Mesenchymal stem cell (in vitro differentiated cells and primary cell): ENCODE data around the gene ARHGAP12.
A peak's percentile ranks its signal among the peaks of the same experiment; 100 is the strongest.

Experiments
- DNase-seq: peaks from one replicate; pipeline ENCODE4 v3.0.0-alpha.2; 2013
- H2AFZ ChIP-seq: one replicate; pipeline ENCODE4 v1.6.1; 2013; ENCODE audit warnings: low read depth, mild to moderate bottlenecking, control low read depth, inconsistent platforms, low read length, moderate library complexity
- H2AK5ac ChIP-seq: 2 replicates; pipeline ENCODE4 v1.6.1; 2013; ENCODE audit warnings: low read length, moderate library complexity, mild to moderate bottlenecking, inconsistent platforms; ENCODE audit not compliant: severe bottlenecking
- H2BK120ac ChIP-seq: one replicate; pipeline ENCODE4 v1.6.1; 2013; ENCODE audit warnings: low read depth, mild to moderate bottlenecking, inconsistent platforms, low read length, moderate library complexity
- H2BK12ac ChIP-seq, 2 experiments: one replicate each; pipeline ENCODE4 v1.6.1; 2013; ENCODE audit warnings: inconsistent platforms in 2 of 2, low read length in 2 of 2, mild to moderate bottlenecking in 2 of 2, moderate library complexity in 2 of 2, control low read depth in 1 of 2
- H2BK15ac ChIP-seq: one replicate; pipeline ENCODE4 v1.6.1; 2013; ENCODE audit warnings: mild to moderate bottlenecking, low read depth, inconsistent platforms; ENCODE audit not compliant: poor library complexity, severe bottlenecking
- H2BK5ac ChIP-seq: 2 replicates; pipeline ENCODE4 v1.6.1; 2013; ENCODE audit warnings: low read depth, mild to moderate bottlenecking, low read length, control low read depth, inconsistent platforms; ENCODE audit not compliant: poor library complexity, severe bottlenecking
- H3K14ac ChIP-seq, 2 experiments: one replicate each; pipeline ENCODE4 v1.6.1; 2013; ENCODE audit warnings: inconsistent platforms in 2 of 2, low read length in 2 of 2, control low read depth in 1 of 2, mild to moderate bottlenecking in 1 of 2, moderate library complexity in 1 of 2
- H3K18ac ChIP-seq, 2 experiments: one replicate each; pipeline ENCODE4 v1.6.1; 2013; ENCODE audit warnings: inconsistent platforms in 2 of 2, low read length in 2 of 2, control low read depth in 1 of 2, low read depth in 1 of 2, mild to moderate bottlenecking in 1 of 2
- H3K23ac ChIP-seq, 2 experiments: one replicate each; pipeline ENCODE4 v1.6.1; 2013; ENCODE audit warnings: inconsistent platforms in 2 of 2, low read length in 2 of 2, mild to moderate bottlenecking in 2 of 2, moderate library complexity in 2 of 2, control low read depth in 1 of 2
- H3K27ac ChIP-seq: 2 replicates; pipeline ENCODE4 v1.5.1; 2013; ENCODE audit warnings: mild to moderate bottlenecking, moderate library complexity, low read length, control low read depth, inconsistent platforms; ENCODE audit not compliant: poor library complexity, severe bottlenecking
- H3K27me3 ChIP-seq, 2 experiments: 2 replicates each; pipeline versions ENCODE4 v1.6.1 to v1.7.0; 2013; ENCODE audit warnings: low read length in 2 of 2, mild to moderate bottlenecking in 2 of 2, moderate library complexity in 2 of 2, control low read depth in 1 of 2, inconsistent platforms in 1 of 2; ENCODE audit not compliant: control insufficient read depth in 1 of 2, insufficient read depth in 1 of 2
- H3K36me3 ChIP-seq, 2 experiments: 2 replicates each; pipeline versions ENCODE4 v1.6.1 to v1.7.0; 2013; ENCODE audit warnings: low read length in 2 of 2, control low read depth in 1 of 2, inconsistent platforms in 1 of 2, low read depth in 1 of 2, mild to moderate bottlenecking in 1 of 2; ENCODE audit not compliant: insufficient read depth in 2 of 2, control insufficient read depth in 1 of 2
- H3K4ac ChIP-seq, 2 experiments: one replicate each; pipeline ENCODE4 v1.6.1; 2013; ENCODE audit warnings: inconsistent platforms in 2 of 2, low read length in 2 of 2, mild to moderate bottlenecking in 2 of 2, moderate library complexity in 2 of 2, control low read depth in 1 of 2, low read depth in 1 of 2
- H3K4me1 ChIP-seq: 2 replicates; pipeline ENCODE4 v1.6.1; 2013; ENCODE audit warnings: low read depth, low read length, control low read depth; ENCODE audit not compliant: control insufficient read depth, insufficient read depth
- H3K4me2 ChIP-seq: 2 replicates; pipeline ENCODE4 v1.6.1; 2013; ENCODE audit warnings: low read length, mild to moderate bottlenecking, inconsistent platforms; ENCODE audit not compliant: poor library complexity, severe bottlenecking
- H3K4me3 ChIP-seq, 2 experiments: 2 replicates each; pipeline versions ENCODE4 v1.5.1 to v1.7.0; 2013; ENCODE audit warnings: low read length in 2 of 2, mild to moderate bottlenecking in 2 of 2, control low read depth in 1 of 2, low read depth in 1 of 2; ENCODE audit not compliant: insufficient read depth in 1 of 2
- H3K79me1 ChIP-seq: replicated peaks from 2 replicates; pipeline ENCODE4 v1.6.1; 2013; ENCODE audit warnings: mild to moderate bottlenecking, control low read depth, low read length, inconsistent platforms; ENCODE audit not compliant: poor library complexity, severe bottlenecking
- H3K9ac ChIP-seq: 2 replicates; pipeline ENCODE4 v1.7.0; 2013; ENCODE audit warnings: mild to moderate bottlenecking, low read length, moderate library complexity
- H3K9me3 ChIP-seq: 2 replicates; pipeline ENCODE4 v1.7.0; 2013; ENCODE audit warnings: mild to moderate bottlenecking, low read length; ENCODE audit not compliant: control insufficient read depth
- H4K8ac ChIP-seq: one replicate; pipeline ENCODE4 v1.6.1; 2013; ENCODE audit warnings: inconsistent platforms, mild to moderate bottlenecking, low read length, moderate library complexity
- H4K91ac ChIP-seq: one replicate; pipeline ENCODE4 v1.6.1; 2013; ENCODE audit warnings: mild to moderate bottlenecking, low read length, inconsistent platforms
- WGBS: methylation state at CpG from one replicate; pipeline ENCODE4 v1.1.7; 2013; ENCODE audit warnings: mixed read lengths; 5-methylcytosine and 5-hydroxymethylcytosine counted together

ARHGAP12 gene

GRCh38 chr10:31936933-31937332 lies 8.3 kb upstream of the ARHGAP12 start:
- H3K9me3 ChIP-seq = no peaks in the 10 kb centered on the region
- H4K91ac ChIP-seq = no peak overlapping the region
- H3K4me2 ChIP-seq = no peak overlapping the region
- no peak for DNase-seq
- H2BK120ac ChIP-seq = no peak overlapping the region
- no peak overlapping the region for H4K8ac ChIP-seq
- no peak overlapping the region for H2BK15ac ChIP-seq
- H3K23ac ChIP-seq = no peak overlapping the region
- no peak overlapping the region for H3K18ac ChIP-seq
- H3K9ac ChIP-seq = peak overlapping the region; percentile 84
- H3K14ac ChIP-seq = no peak overlapping the region
- H3K27ac ChIP-seq = no peak overlapping the region
- 95% methylated on average over 3 of the region's 5 CpGs for WGBS
- peaks cover 4% of the 10 kb centered on the region for H3K4me1 ChIP-seq
- peak overlapping the region in 1 of 2 experiments; percentile 45 for H3K4me3 ChIP-seq
- H3K4ac ChIP-seq = no peak overlapping the region
- H3K79me1 ChIP-seq = peaks cover 2% of the 10 kb centered on the region
- no peaks in the 10 kb centered on the region for H3K36me3 ChIP-seq
- no peak overlapping the region for H2BK5ac ChIP-seq
- H2BK12ac ChIP-seq = no peak overlapping the region
- H2AFZ ChIP-seq = no peak overlapping the region
- no peaks in the 10 kb centered on the region for H3K27me3 ChIP-seq
- H2AK5ac ChIP-seq = no peak overlapping the region

- DNase-seq = no peak
- 78% methylated on average over 1 of the region's 1 CpG for WGBS
- Histone ChIP-seq H3K23ac (no peak overlapping the region), H3K4me3 (no peak overlapping the region), H3K27ac (no peak overlapping the region), H4K8ac (no peak overlapping the region), H2BK12ac (no peak overlapping the region), H4K91ac (no peak overlapping the region), H3K4ac (no peak overlapping the region), H2AFZ (no peak overlapping the region), H3K18ac (no peak overlapping the region), H3K4me1 (peaks cover 3% of the 10 kb centered on the region), H2BK15ac (no peak overlapping the region), H3K27me3 (no peaks in the 10 kb centered on the region), H2BK120ac (no peak overlapping the region), H3K9ac (peak overlapping the region; percentile 84), H3K36me3 (no peaks in the 10 kb centered on the region), H2BK5ac (no peak overlapping the region), H3K4me2 (no peak overlapping the region), H2AK5ac (no peak overlapping the region), H3K14ac (no peak overlapping the region), H3K9me3 (no peaks in the 10 kb centered on the region), H3K79me1 (peaks cover 4% of the 10 kb centered on the region)
Measured at GRCh38 chr10:31936086-31936485, 7.5 kb upstream of the ARHGAP12 start.

GRCh38 chr10:31935678-31936077 lies 7.0 kb upstream of the ARHGAP12 start:
- Histone ChIP-seq H3K36me3 (no peaks in the 10 kb centered on the region), H3K4me3 (no peak overlapping the region), H3K27ac (no peak overlapping the region), H3K9ac (no peak overlapping the region), H2BK15ac (no peak overlapping the region), H2BK12ac (no peak overlapping the region), H3K18ac (no peak overlapping the region), H3K4me2 (no peak overlapping the region), H3K14ac (no peak overlapping the region), H2AFZ (no peak overlapping the region), H2BK5ac (no peak overlapping the region), H3K27me3 (no peaks in the 10 kb centered on the region), H4K91ac (no peak overlapping the region), H4K8ac (no peak overlapping the region), H3K79me1 (peaks cover 4% of the 10 kb centered on the region), H3K4me1 (peaks cover 3% of the 10 kb centered on the region), H3K4ac (no peak overlapping the region), H2AK5ac (no peak overlapping the region), H3K9me3 (no peaks in the 10 kb centered on the region), H2BK120ac (no peak overlapping the region), H3K23ac (no peak overlapping the region)
- 96% methylated on average over 3 of the region's 4 CpGs for WGBS
- no peak for DNase-seq

GRCh38 chr10:31932838-31933237 lies 4.2 kb upstream of the ARHGAP12 start:
- H3K14ac ChIP-seq = no peak overlapping the region
- no peak overlapping the region for H3K4me2 ChIP-seq
- no peak overlapping the region for H2BK5ac ChIP-seq
- H2AK5ac ChIP-seq = no peak overlapping the region
- H3K27me3 ChIP-seq = no peaks in the 10 kb centered on the region
- no peak overlapping the region for H2BK15ac ChIP-seq
- H3K4me3 ChIP-seq = no peak overlapping the region
- H3K18ac ChIP-seq = no peak overlapping the region
- H3K9me3 ChIP-seq = no peaks in the 10 kb centered on the region
- no peak for DNase-seq
- H3K23ac ChIP-seq = no peak overlapping the region
- H3K79me1 ChIP-seq = peaks cover 2% of the 10 kb centered on the region
- H3K9ac ChIP-seq = no peak overlapping the region
- H2BK12ac ChIP-seq = no peak overlapping the region
- H2AFZ ChIP-seq = no peak overlapping the region
- H2BK120ac ChIP-seq = no peak overlapping the region
- peaks cover 3% of the 10 kb centered on the region for H3K4me1 ChIP-seq
- H3K27ac ChIP-seq = no peak overlapping the region
- H4K91ac ChIP-seq = no peak overlapping the region
- H4K8ac ChIP-seq = no peak overlapping the region
- no peak overlapping the region for H3K4ac ChIP-seq
- H3K36me3 ChIP-seq = no peaks in the 10 kb centered on the region
